ENCODE results near the gene PLA2G4B.

The PLA2G4B gene

GRCh38 chr15:41882689-41883483 lies 44.2 kb downstream of the PLA2G4B start:
- H3K9me3 ChIP-seq (ENCODE audit: control insufficient read depth in 5 of 5, low read length in 5 of 5): no peaks in the 10 kb centered on the region
- no peak overlapping the region for H3K4me3 ChIP-seq (ENCODE audit: low read depth in 1 of 5, low read length in 5 of 5)
- no peak overlapping the region for H3K27ac ChIP-seq (ENCODE audit: low read depth, low read length)
- H3K4me1 ChIP-seq (ENCODE audit: control insufficient read depth in 5 of 5, insufficient read depth in 5 of 5, low read length in 5 of 5): peaks cover 0 to 20% (median 11%) of the 10 kb centered on the region in 5 donors
- peaks cover 0 to 8% (median 5%) of the 10 kb centered on the region in 5 donors for H3K27me3 ChIP-seq (ENCODE audit: control insufficient read depth in 5 of 5, insufficient read depth in 4 of 5, low read length in 5 of 5)
- H3K9ac ChIP-seq (ENCODE audit: low read length in 5 of 5): no peak overlapping the region
- peaks cover 0 to 3% (median 0%) of the 10 kb centered on the region in 5 donors for H3K36me3 ChIP-seq (ENCODE audit: control insufficient read depth in 5 of 5, insufficient read depth in 5 of 5, low read length in 5 of 5)

GRCh38 chr15:41883484-41883825 lies 44.8 kb downstream of the PLA2G4B start:
- peaks cover 0 to 3% (median 0%) of the 10 kb centered on the region in 5 donors for H3K36me3 ChIP-seq (ENCODE audit: control insufficient read depth in 5 of 5, insufficient read depth in 5 of 5, low read length in 5 of 5)
- peaks cover 0 to 15% (median 7%) of the 10 kb centered on the region in 5 donors for H3K4me1 ChIP-seq (ENCODE audit: control insufficient read depth in 5 of 5, insufficient read depth in 5 of 5, low read length in 5 of 5)
- no peaks in the 10 kb centered on the region for H3K9me3 ChIP-seq (ENCODE audit: control insufficient read depth in 5 of 5, low read length in 5 of 5)
- no peak overlapping the region for H3K4me3 ChIP-seq (ENCODE audit: low read depth in 1 of 5, low read length in 5 of 5)
- no peak overlapping the region for H3K9ac ChIP-seq (ENCODE audit: low read length in 5 of 5)
- no peak overlapping the region for H3K27ac ChIP-seq (ENCODE audit: low read depth, low read length)
- H3K27me3 ChIP-seq (ENCODE audit: control insufficient read depth in 5 of 5, insufficient read depth in 4 of 5, low read length in 5 of 5): peaks cover 0 to 8% (median 5%) of the 10 kb centered on the region in 5 donors

GRCh38 chr15:41884458-41884857 lies 45.8 kb downstream of the PLA2G4B start:
- Histone ChIP-seq H3K9ac (ENCODE audit: low read length in 5 of 5) (no peak overlapping the region), H3K27me3 (ENCODE audit: control insufficient read depth in 5 of 5, insufficient read depth in 4 of 5, low read length in 5 of 5) (peaks cover 0 to 5% (median 3%) of the 10 kb centered on the region in 5 donors), H3K9me3 (ENCODE audit: control insufficient read depth in 5 of 5, low read length in 5 of 5) (no peaks in the 10 kb centered on the region), H3K36me3 (ENCODE audit: control insufficient read depth in 5 of 5, insufficient read depth in 5 of 5, low read length in 5 of 5) (peaks cover 0 to 3% (median 0%) of the 10 kb centered on the region in 5 donors), H3K27ac (ENCODE audit: low read depth, low read length) (no peak overlapping the region), H3K4me1 (ENCODE audit: control insufficient read depth in 5 of 5, insufficient read depth in 5 of 5, low read length in 5 of 5) (peaks cover 0 to 15% (median 7%) of the 10 kb centered on the region in 5 donors), H3K4me3 (ENCODE audit: low read depth in 1 of 5, low read length in 5 of 5) (no peak overlapping the region)

GRCh38 chr15:41885321-41885720 lies 46.7 kb downstream of the PLA2G4B start:
- peaks cover 0 to 3% (median 0%) of the 10 kb centered on the region in 5 donors for H3K36me3 ChIP-seq (ENCODE audit: control insufficient read depth in 5 of 5, insufficient read depth in 5 of 5, low read length in 5 of 5)
- no peak overlapping the region for H3K4me3 ChIP-seq (ENCODE audit: low read depth in 1 of 5, low read length in 5 of 5)
- no peak overlapping the region for H3K9ac ChIP-seq (ENCODE audit: low read length in 5 of 5)

GRCh38 chr15:41885841-41886240 lies 47.2 kb downstream of the PLA2G4B start:
- Histone ChIP-seq H3K27ac (ENCODE audit: low read depth, low read length) (no peak overlapping the region), H3K4me3 (ENCODE audit: low read depth in 1 of 5, low read length in 5 of 5) (no peak overlapping the region), H3K9me3 (ENCODE audit: control insufficient read depth in 5 of 5, low read length in 5 of 5) (no peaks in the 10 kb centered on the region), H3K4me1 (ENCODE audit: control insufficient read depth in 5 of 5, insufficient read depth in 5 of 5, low read length in 5 of 5) (peaks cover 0 to 15% (median 7%) of the 10 kb centered on the region in 5 donors), H3K9ac (ENCODE audit: low read length in 5 of 5) (no peak overlapping the region), H3K36me3 (ENCODE audit: control insufficient read depth in 5 of 5, insufficient read depth in 5 of 5, low read length in 5 of 5) (peaks cover 0 to 3% (median 0%) of the 10 kb centered on the region in 5 donors), H3K27me3 (ENCODE audit: control insufficient read depth in 5 of 5, insufficient read depth in 4 of 5, low read length in 5 of 5) (peaks cover 0 to 5% (median 0%) of the 10 kb centered on the region in 5 donors)

More at GRCh38 chr15:41885321-41885720, 46.7 kb downstream of the PLA2G4B start:
- no peak overlapping the region for H3K27ac ChIP-seq (ENCODE audit: low read depth, low read length)
- no peaks in the 10 kb centered on the region for H3K9me3 ChIP-seq (ENCODE audit: control insufficient read depth in 5 of 5, low read length in 5 of 5)
- H3K27me3 ChIP-seq (ENCODE audit: control insufficient read depth in 5 of 5, insufficient read depth in 4 of 5, low read length in 5 of 5): peaks cover 0 to 5% (median 2%) of the 10 kb centered on the region in 5 donors
- peaks cover 0 to 15% (median 7%) of the 10 kb centered on the region in 5 donors for H3K4me1 ChIP-seq (ENCODE audit: control insufficient read depth in 5 of 5, insufficient read depth in 5 of 5, low read length in 5 of 5)

- no peaks in the 10 kb centered on the region for H3K9me3 ChIP-seq (ENCODE audit: control insufficient read depth in 5 of 5, low read length in 5 of 5)
- H3K4me1 ChIP-seq (ENCODE audit: control insufficient read depth in 5 of 5, insufficient read depth in 5 of 5, low read length in 5 of 5): peaks cover 0 to 10% (median 2%) of the 10 kb centered on the region in 5 donors
- no peak overlapping the region for H3K4me3 ChIP-seq (ENCODE audit: low read depth in 1 of 5, low read length in 5 of 5)
- no peaks in the 10 kb centered on the region for H3K27me3 ChIP-seq (ENCODE audit: control insufficient read depth in 5 of 5, insufficient read depth in 4 of 5, low read length in 5 of 5)
- peaks cover 0 to 3% (median 0%) of the 10 kb centered on the region in 5 donors for H3K36me3 ChIP-seq (ENCODE audit: control insufficient read depth in 5 of 5, insufficient read depth in 5 of 5, low read length in 5 of 5)
- no peak overlapping the region for H3K27ac ChIP-seq (ENCODE audit: low read depth, low read length)
- H3K9ac ChIP-seq (ENCODE audit: low read length in 5 of 5): no peak overlapping the region
Measured at GRCh38 chr15:41886741-41887140, 48.1 kb downstream of the PLA2G4B start.

- peaks cover 0 to 7% (median 2%) of the 10 kb centered on the region in 5 donors for H3K4me1 ChIP-seq (ENCODE audit: control insufficient read depth in 5 of 5, insufficient read depth in 5 of 5, low read length in 5 of 5)
- H3K9me3 ChIP-seq (ENCODE audit: control insufficient read depth in 5 of 5, low read length in 5 of 5): no peaks in the 10 kb centered on the region
- H3K27me3 ChIP-seq (ENCODE audit: control insufficient read depth in 5 of 5, insufficient read depth in 4 of 5, low read length in 5 of 5): no peaks in the 10 kb centered on the region
- no peak overlapping the region for H3K27ac ChIP-seq (ENCODE audit: low read depth, low read length)
- H3K4me3 ChIP-seq (ENCODE audit: low read depth in 1 of 5, low read length in 5 of 5): no peak overlapping the region
- no peak overlapping the region for H3K9ac ChIP-seq (ENCODE audit: low read length in 5 of 5)
- peaks cover 0 to 3% (median 0%) of the 10 kb centered on the region in 5 donors for H3K36me3 ChIP-seq (ENCODE audit: control insufficient read depth in 5 of 5, insufficient read depth in 5 of 5, low read length in 5 of 5)
Measured at GRCh38 chr15:41887161-41887560, 48.5 kb downstream of the PLA2G4B start.

GRCh38 chr15:41887893-41888292 lies 49.2 kb downstream of the PLA2G4B start:
- Histone ChIP-seq H3K36me3 (ENCODE audit: control insufficient read depth in 5 of 5, insufficient read depth in 5 of 5, low read length in 5 of 5) (peaks cover 0 to 3% (median 0%) of the 10 kb centered on the region in 5 donors), H3K27ac (ENCODE audit: low read depth, low read length) (no peak overlapping the region), H3K4me1 (ENCODE audit: control insufficient read depth in 5 of 5, insufficient read depth in 5 of 5, low read length in 5 of 5) (peaks cover 0 to 9% (median 0%) of the 10 kb centered on the region in 5 donors), H3K4me3 (ENCODE audit: low read depth in 1 of 5, low read length in 5 of 5) (no peak overlapping the region), H3K9me3 (ENCODE audit: control insufficient read depth in 5 of 5, low read length in 5 of 5) (no peaks in the 10 kb centered on the region), H3K9ac (ENCODE audit: low read length in 5 of 5) (no peak overlapping the region), H3K27me3 (ENCODE audit: control insufficient read depth in 5 of 5, insufficient read depth in 4 of 5, low read length in 5 of 5) (no peaks in the 10 kb centered on the region)

GRCh38 chr15:41888662-41889253 lies 50.1 kb downstream of the PLA2G4B start:
- Histone ChIP-seq H3K27ac (ENCODE audit: low read depth, low read length) (no peak overlapping the region), H3K9ac (ENCODE audit: low read length in 5 of 5) (no peak overlapping the region), H3K36me3 (ENCODE audit: control insufficient read depth in 5 of 5, insufficient read depth in 5 of 5, low read length in 5 of 5) (peaks cover 0 to 3% (median 0%) of the 10 kb centered on the region in 5 donors), H3K9me3 (ENCODE audit: control insufficient read depth in 5 of 5, low read length in 5 of 5) (no peaks in the 10 kb centered on the region), H3K27me3 (ENCODE audit: control insufficient read depth in 5 of 5, insufficient read depth in 4 of 5, low read length in 5 of 5) (no peaks in the 10 kb centered on the region), H3K4me3 (ENCODE audit: low read depth in 1 of 5, low read length in 5 of 5) (no peak overlapping the region), H3K4me1 (ENCODE audit: control insufficient read depth in 5 of 5, insufficient read depth in 5 of 5, low read length in 5 of 5) (peaks cover 0 to 11% (median 2%) of the 10 kb centered on the region in 5 donors)
